WTC11 (cell line): Measurements from ENCODE around the gene FOXP4. TPM values are rescaled to one million over a fixed set of nuclear protein-coding genes. Genes with fewer than 3 reads are reported as not detected.
A peak's percentile ranks its signal among the peaks of the same experiment; 100 is the strongest.

ENCODE experiments used
- ATAC-seq: fragments of 200-7000 bp; cut with Tn5 transposase; 2 replicates; pipeline ENCODE4 v1.10.0; 2021; ENCODE audit warnings: mild to moderate bottlenecking, moderate library complexity
- CTCF ChIA-PET: fragments of 300-600 bp; sonication (Branson Sonifier 250); formaldehyde crosslinking; loops from one replicate; lab custom pipeline; 2021; ENCODE audit warnings: antibody characterized with exemption; lab: Charles Lee
- POLR2A ChIA-PET: fragments of 350-600 bp; sonication (Branson Sonifier 250); formaldehyde crosslinking; loops from one replicate; lab custom pipeline; 2021; ENCODE audit warnings: antibody characterized with exemption; lab: Charles Lee
- DNase-seq: peaks from one replicate; pipeline ENCODE4 v3.0.0; 2021; ENCODE audit warnings: low spot score
- H3K27ac Mint-ChIP-seq: 2 replicates; pipeline ENCODE4 v1.8.0; 2021; ENCODE audit warnings: mixed read lengths
- H3K27me3 Mint-ChIP-seq: 2 replicates; pipeline ENCODE4 v1.8.0; 2021; ENCODE audit warnings: low read depth, mild to moderate bottlenecking, moderate library complexity, mixed read lengths
- H3K36me3 Mint-ChIP-seq: 2 replicates; pipeline ENCODE4 v1.8.0; 2021; ENCODE audit warnings: mixed read lengths
- H3K4me1 Mint-ChIP-seq: 2 replicates; pipeline ENCODE4 v1.8.0; 2022; ENCODE audit warnings: mixed read lengths
- H3K4me3 Mint-ChIP-seq: 2 replicates; pipeline ENCODE4 v1.8.0; 2021; ENCODE audit warnings: mild to moderate bottlenecking, moderate library complexity, mixed read lengths
- H3K9me3 Mint-ChIP-seq: 2 replicates; pipeline ENCODE4 v1.8.0; 2021; ENCODE audit warnings: mixed read lengths
- ATF2 ChIP-seq: sonication (generic); formaldehyde crosslinking; IDR thresholded peaks from 2 replicates; pipeline ENCODE4 v1.8.1; 2022; ENCODE audit warnings: low read depth, missing genetic modification reagents, borderline replicate concordance
- CREB1 ChIP-seq: sonication (generic); formaldehyde crosslinking; IDR thresholded peaks from 2 replicates; pipeline ENCODE4 v1.8.0; 2023; ENCODE audit warnings: mild to moderate bottlenecking, missing genetic modification reagents
- CTCF ChIP-seq: fragments of 200-600 bp; IDR thresholded peaks from 2 replicates; pipeline ENCODE4 v1.8.0; 2022; ENCODE audit warnings: antibody characterized with exemption
- EMX1 ChIP-seq: fragments of 250-450 bp; sonication (Bioruptor Pico); IDR thresholded peaks from 2 replicates; pipeline ENCODE4 v1.8.0; 2021; ENCODE audit warnings: mild to moderate bottlenecking
- IRF1 ChIP-seq: sonication (generic); formaldehyde crosslinking; IDR thresholded peaks from 2 replicates; pipeline ENCODE4 v1.8.0; 2023; ENCODE audit warnings: missing genetic modification reagents
- JAZF1 ChIP-seq: fragments of 250-450 bp; sonication (Bioruptor Pico); IDR thresholded peaks from 2 replicates; pipeline ENCODE4 v1.9.0; 2021; ENCODE audit warnings: moderate library complexity, mild to moderate bottlenecking, inconsistent platforms
- KAT7 ChIP-seq: sonication (generic); formaldehyde crosslinking; IDR thresholded peaks from 2 replicates; pipeline ENCODE4 v1.8.1; 2023; ENCODE audit warnings: missing genetic modification reagents, mild to moderate bottlenecking, borderline replicate concordance
- MLX ChIP-seq: sonication (generic); formaldehyde crosslinking; IDR thresholded peaks from 2 replicates; pipeline ENCODE4 v1.8.1; 2023; ENCODE audit warnings: mild to moderate bottlenecking, missing genetic modification reagents, moderate library complexity
- MXD4 ChIP-seq: fragments of 250-450 bp; sonication (Bioruptor Pico); IDR thresholded peaks from 2 replicates; pipeline ENCODE4 v1.8.0; 2021; ENCODE audit warnings: mild to moderate bottlenecking, moderate library complexity, borderline replicate concordance
- NFE2L1 ChIP-seq: sonication (generic); formaldehyde crosslinking; IDR thresholded peaks from 2 replicates; pipeline ENCODE4 v1.8.1; 2023; ENCODE audit warnings: missing genetic modification reagents
- NFYB ChIP-seq: sonication (generic); formaldehyde crosslinking; conservative IDR thresholded peaks from 2 replicates; pipeline ENCODE4 v1.8.0; 2022; ENCODE audit warnings: low read depth, missing genetic modification reagents
- NR3C1 ChIP-seq: sonication (generic); formaldehyde crosslinking; conservative IDR thresholded peaks from 2 replicates; pipeline ENCODE4 v1.8.1; 2023; ENCODE audit warnings: low read depth, mild to moderate bottlenecking, missing genetic modification reagents
- TCF7 ChIP-seq: sonication (generic); formaldehyde crosslinking; IDR thresholded peaks from 2 replicates; pipeline ENCODE4 v1.8.0; 2022; ENCODE audit warnings: mild to moderate bottlenecking, low read depth, missing genetic modification reagents, moderate library complexity
- ZNF121 ChIP-seq: sonication (generic); formaldehyde crosslinking; IDR thresholded peaks from 2 replicates; pipeline ENCODE4 v1.8.0; 2023; ENCODE audit warnings: missing genetic modification reagents
- ZNF317 ChIP-seq: sonication (generic); formaldehyde crosslinking; IDR thresholded peaks from 2 replicates; pipeline ENCODE4 v1.8.1; 2023; ENCODE audit warnings: low read depth, mild to moderate bottlenecking, moderate library complexity, missing genetic modification reagents, borderline replicate concordance
- ZNF423 ChIP-seq: fragments of 250-450 bp; sonication (Bioruptor Pico); IDR thresholded peaks from 2 replicates; pipeline ENCODE4 v2.1.2; 2022; ENCODE audit warnings: mild to moderate bottlenecking, moderate library complexity
- ZNF532 ChIP-seq: fragments of 250-450 bp; sonication (Bioruptor Pico); IDR thresholded peaks from 2 replicates; pipeline ENCODE4 v1.9.0; 2021; ENCODE audit warnings: mild to moderate bottlenecking, borderline replicate concordance
- total RNA-seq: library from RNA; stranded (reverse); gene quantifications from 3 replicates; pipeline ENCODE4 v1.2.3, GENCODE V29; 2021

Gene FOXP4
- total RNA-seq, 1 experiment from 2014 or later = 36.6 TPM

- no peaks in the 10 kb centered on the region for H3K27me3 Mint-ChIP-seq
- H3K27ac Mint-ChIP-seq = no peak overlapping the region
- POLR2A ChIA-PET = no interaction called here
- ATAC-seq (no peak), DNase-seq (no peak)
- TF ChIP-seq ZNF423 (CRISPR knock-in tag) (no peak), ZNF121 (CRISPR knock-in tag) (no peak), ATF2 (no peak), CREB1 (CRISPR knock-in tag) (no peak), MLX (CRISPR knock-in tag) (no peak), KAT7 (CRISPR knock-in tag) (no peak), NFYB (no peak), NR3C1 (no peak)
- TF ChIP-seq, all 79 proteins: peak for 0
- Mint-ChIP-seq H3K4me3 (no peak overlapping the region), H3K36me3 (peaks cover 44% of the 10 kb centered on the region), H3K9me3 (no peaks in the 10 kb centered on the region), H3K4me1 (peaks cover 21% of the 10 kb centered on the region)
- CTCF ChIA-PET = interaction anchor here (1.3 kb wide), 1 partner anchor 33 kb away, joined by 3 read pairs; no protein-coding TSS in a partner anchor
Measured at GRCh38 chr6:41650120-41650519, 103.9 kb downstream of the FOXP4 start.

GRCh38 chr6:41651246-41651961, 105.2 kb downstream of the FOXP4 start:
- no peak for TF ChIP-seq ZNF532
- no peak for TF ChIP-seq ATF2
- no peak for TF ChIP-seq IRF1
- no peak for TF ChIP-seq MXD4
- no peak for TF ChIP-seq NFE2L1 (CRISPR knock-in tag)
- no peak for TF ChIP-seq EMX1 (CRISPR knock-in tag)
- TF ChIP-seq TCF7 (CRISPR knock-in tag) = no peak
- TF ChIP-seq ZNF317 (CRISPR knock-in tag) = no peak
- TF ChIP-seq CTCF = no peak
- TF ChIP-seq CREB1 (CRISPR knock-in tag) = no peak
- no peak for TF ChIP-seq JAZF1
- peaks cover 39% of the 10 kb centered on the region for H3K36me3 Mint-ChIP-seq
- no peak for DNase-seq
- ChIA-PET CTCF (interaction anchor here (1.1 to 1.5 kb wide), 2 partner anchors 27 to 31 kb away, joined by 3 to 5 read pairs; no protein-coding TSS in a partner anchor), POLR2A (interaction anchor here (1.3 kb wide), 1 partner anchor 11 kb away, joined by 3 read pairs; no protein-coding TSS in a partner anchor)
- no peaks in the 10 kb centered on the region for H3K9me3 Mint-ChIP-seq
- H3K27ac Mint-ChIP-seq = peak overlapping the region; percentile 26; the same call in 1 of the 2 replicates
- H3K27me3 Mint-ChIP-seq = no peaks in the 10 kb centered on the region
- no peak for ATAC-seq
- H3K4me1 Mint-ChIP-seq = peaks cover 21% of the 10 kb centered on the region
- H3K4me3 Mint-ChIP-seq = no peak overlapping the region
